BJ (cell line): ENCODE results near the gene DYNLRB1. TPM values are rescaled to one million over a fixed set of nuclear protein-coding genes. Genes with fewer than 3 reads are reported as not detected.

Source experiments
- CTCF ChIA-PET: fragments of 350-600 bp; formaldehyde crosslinking; extraction: SDS; loops from one replicate; lab custom pipeline; 2021; ENCODE audit warnings: antibody characterized with exemption, inconsistent platforms; lab: Yijun Ruan, JAX
- POLR2A ChIA-PET: fragments of 300-600 bp; sonication (Branson Sonifier 250); formaldehyde crosslinking; extraction: SDS; loops from one replicate; lab custom pipeline; 2021; ENCODE audit warnings: antibody characterized with exemption; lab: Charles Lee
- DNase-seq: peaks from one replicate; pipeline ENCODE4 v3.0.0-alpha.2; 2011; ENCODE audit warnings: low read depth
- H3K27me3 ChIP-seq: 2 replicates; pipeline ENCODE4 v1.6.0; 2011; ENCODE audit warnings: low read length; ENCODE audit not compliant: control insufficient read depth, insufficient read depth
- H3K36me3 ChIP-seq: 2 replicates; pipeline ENCODE4 v1.5.1; 2011; ENCODE audit warnings: low read length; ENCODE audit not compliant: control insufficient read depth, insufficient read depth
- H3K4me3 ChIP-seq: 2 replicates; pipeline ENCODE4 v1.5.1; 2011; ENCODE audit warnings: low read depth, mild to moderate bottlenecking, control low read depth, low read length
- CTCF ChIP-seq: IDR thresholded peaks from 2 replicates; pipeline ENCODE4 v1.5.1; 2011; ENCODE audit warnings: low read depth, mild to moderate bottlenecking, control low read depth, inconsistent platforms, low read length, moderate library complexity; ENCODE audit not compliant: insufficient read depth
- polyA plus RNA-seq: library from polyadenylated mRNA; depleted of rRNA; stranded (reverse); fragments of >200 nt; gene quantifications from 2 replicates; pipeline ENCODE4 v1.2.3, GENCODE V29; 2011

Gene DYNLRB1
- polyA plus RNA-seq, 1 experiment, result 310 TPM

- peak; percentile 57 for DNase-seq
- no peak for TF ChIP-seq CTCF
- CTCF ChIA-PET, result interaction anchor here (1.1 to 2.0 kb wide), 8 partner anchors 10 to 368 kb away, joined by 3 to 15 read pairs (median 3); no protein-coding TSS in a partner anchor
These were observed 42.3 kb downstream of the DYNLRB1 start, which contains the start of gene MAP1LC3A for GRCh38 chr20:34558320-34559218. MAP1LC3A (plus strand) TSS chr20:34558718; CDS start chr20:34558869, 151 bp downstream.

GRCh38 chr20:34559311-34560140 is 43.3 kb downstream of the DYNLRB1 start:
- H3K4me3 ChIP-seq, result peak overlapping the region; percentile 88
- peak; percentile 22; the same call in 1 of the 2 replicates for TF ChIP-seq CTCF
- H3K27me3 ChIP-seq, result no peaks in the 10 kb centered on the region
- CTCF ChIA-PET, result interaction anchor here (1.1 to 2.0 kb wide), 7 partner anchors 10 to 247 kb away, joined by 3 to 15 read pairs (median 3); no protein-coding TSS in a partner anchor
- POLR2A ChIA-PET, result no interaction called here
- no peak for DNase-seq
- H3K36me3 ChIP-seq, result no peaks in the 10 kb centered on the region

More at GRCh38 chr20:34558320-34559218, 42.3 kb downstream of the DYNLRB1 start, which contains the start of gene MAP1LC3A:
- POLR2A ChIA-PET, result no interaction called here
- H3K36me3 ChIP-seq, result no peaks in the 10 kb centered on the region
- H3K4me3 ChIP-seq, result peak within 1 kb of the TSS; percentile 88
- no peaks in the 10 kb centered on the region for H3K27me3 ChIP-seq

GRCh38 chr20:34560141-34560523 is 43.9 kb downstream of the DYNLRB1 start:
- ChIA-PET POLR2A (no interaction called here), CTCF (interaction anchor here (1.3 kb wide), 2 partner anchors 9 to 248 kb away, joined by 3 to 5 read pairs; no protein-coding TSS in a partner anchor)
- H3K27me3 ChIP-seq, result no peaks in the 10 kb centered on the region
- no peak for TF ChIP-seq CTCF
- no peak overlapping the region for H3K4me3 ChIP-seq
- H3K36me3 ChIP-seq, result no peaks in the 10 kb centered on the region
- DNase-seq, result no peak

GRCh38 chr20:34560614-34561013 is 44.4 kb downstream of the DYNLRB1 start:
- no peak for DNase-seq
- no peak overlapping the region for H3K4me3 ChIP-seq
- H3K36me3 ChIP-seq, result no peaks in the 10 kb centered on the region
- no peaks in the 10 kb centered on the region for H3K27me3 ChIP-seq
- ChIA-PET CTCF (interaction anchor here (1.3 kb wide), 1 partner anchor 248 kb away, joined by 5 read pairs; no protein-coding TSS in a partner anchor), POLR2A (no interaction called here)
- TF ChIP-seq CTCF, result no peak
